ENCODE data around the gene PACS1. TPM values are rescaled to one million over a fixed set of nuclear protein-coding genes. Genes with fewer than 3 reads are reported as not detected.
A peak's percentile ranks its signal among the peaks of the same experiment; 100 is the strongest.

PACS1 gene
- total RNA-seq, 2 experiments from 2014 or later = 76.3 to 78.3 TPM

- ChIA-PET CTCF (interaction anchor here (8.2 kb wide), 1 partner anchor 14 kb away, joined by 59 read pairs; the partner anchor contains the start of gene PACS1), POLR2A (interaction anchor here (1.2 to 1.4 kb wide), 2 partner anchors 13 to 28 kb away, joined by 3 to 5 read pairs; no protein-coding TSS in a partner anchor)
- H3K36me3 Mint-ChIP-seq (ENCODE audit: low read depth) = peaks cover 3% of the 10 kb centered on the region
- peaks cover 87% of the 10 kb centered on the region for H3K4me1 Mint-ChIP-seq (ENCODE audit: low read depth)
- H3K4me3 Mint-ChIP-seq = no peak overlapping the region
- H3K27ac Mint-ChIP-seq = peak overlapping the region; percentile 92
- H3K9me3 Mint-ChIP-seq = no peaks in the 10 kb centered on the region
- no peak for TF ChIP-seq CTCF (IDR thresholded peaks at IDR 0.05)
- ATAC-seq (no peak), DNase-seq (no peak)
- no peaks in the 10 kb centered on the region for H3K27me3 Mint-ChIP-seq
- intact Hi-C loops (cut with micrococcal nuclease) = no loop called here
Observed at GRCh38 chr11:66083767-66084166, 13.7 kb downstream of the PACS1 start.

- no peak for TF ChIP-seq CTCF (IDR thresholded peaks at IDR 0.05)
- Mint-ChIP-seq H3K27me3 (no peaks in the 10 kb centered on the region), H3K36me3 (ENCODE audit: low read depth) (peaks cover 9% of the 10 kb centered on the region), H3K4me1 (ENCODE audit: low read depth) (peaks cover 82% of the 10 kb centered on the region), H3K9me3 (no peaks in the 10 kb centered on the region), H3K27ac (peak overlapping the region; percentile 92), H3K4me3 (no peak overlapping the region)
- intact Hi-C loops (cut with micrococcal nuclease) = no loop called here
- ChIA-PET POLR2A (interaction anchor here (0.6 to 1.4 kb wide), 4 partner anchors 11 to 196 kb away, joined by 3 to 4 read pairs (median 4); no protein-coding TSS in a partner anchor), CTCF (interaction anchor here (0.7 to 8.2 kb wide), 5 partner anchors 15 to 282 kb away, joined by 3 to 59 read pairs (median 5); partner anchors contain the start of gene PACS1)
- DNase-seq (no peak), ATAC-seq (no peak)
Observed at GRCh38 chr11:66084821-66085475, 14.9 kb downstream of the PACS1 start.

GRCh38 chr11:66087148-66087908 is 17.3 kb downstream of the PACS1 start:
- no peaks in the 10 kb centered on the region for H3K9me3 Mint-ChIP-seq
- CTCF ChIA-PET = no interaction called here
- no peak for ATAC-seq
- TF ChIP-seq CTCF (IDR thresholded peaks at IDR 0.05) = no peak
- peak overlapping the region; percentile 31 for H3K27ac Mint-ChIP-seq
- DNase-seq = no peak
- intact Hi-C loops (cut with micrococcal nuclease) = no loop called here
- H3K4me1 Mint-ChIP-seq (ENCODE audit: low read depth) = peaks cover 60% of the 10 kb centered on the region
- POLR2A ChIA-PET = no interaction called here
- H3K4me3 Mint-ChIP-seq = no peak overlapping the region
- H3K36me3 Mint-ChIP-seq (ENCODE audit: low read depth) = peaks cover 16% of the 10 kb centered on the region
- no peaks in the 10 kb centered on the region for H3K27me3 Mint-ChIP-seq

GRCh38 chr11:66089067-66089466 is 19.0 kb downstream of the PACS1 start:
- ChIA-PET POLR2A (interaction anchor here (1.0 kb wide), 1 partner anchor 26 kb away, joined by 4 read pairs; no protein-coding TSS in a partner anchor), CTCF (interaction anchor here (0.7 to 1.4 kb wide), 4 partner anchors 10 to 29 kb away, joined by 3 to 6 read pairs (median 3); no protein-coding TSS in a partner anchor)
- DNase-seq (no peak), ATAC-seq (no peak)
- Mint-ChIP-seq H3K36me3 (ENCODE audit: low read depth) (peaks cover 20% of the 10 kb centered on the region), H3K9me3 (peaks cover 2% of the 10 kb centered on the region), H3K27me3 (no peaks in the 10 kb centered on the region), H3K4me1 (ENCODE audit: low read depth) (peaks cover 48% of the 10 kb centered on the region), H3K27ac (peak overlapping the region; percentile 29), H3K4me3 (no peak overlapping the region)
- no peak for TF ChIP-seq CTCF (IDR thresholded peaks at IDR 0.05)
- intact Hi-C loops (cut with micrococcal nuclease) = no loop called here

Data from activated CD8-positive, alpha-beta T cell treated with anti-CD3 and anti-CD28 coated beads for 36 hours (primary cell).